GM19238 (cell line): Measurements from ENCODE around the gene CAPZA1.
"Not testable (repeated sequence)": the region's sequence is repeated elsewhere in the genome, so short reads cannot be mapped to it uniquely, and the experiment has no call there.

Experiments
- DNase-seq: peaks from one replicate; pipeline ENCODE4 v3.0.0; 2011; ENCODE audit warnings: low spot score; ENCODE audit not compliant: insufficient read length

CAPZA1 gene

DNA sequence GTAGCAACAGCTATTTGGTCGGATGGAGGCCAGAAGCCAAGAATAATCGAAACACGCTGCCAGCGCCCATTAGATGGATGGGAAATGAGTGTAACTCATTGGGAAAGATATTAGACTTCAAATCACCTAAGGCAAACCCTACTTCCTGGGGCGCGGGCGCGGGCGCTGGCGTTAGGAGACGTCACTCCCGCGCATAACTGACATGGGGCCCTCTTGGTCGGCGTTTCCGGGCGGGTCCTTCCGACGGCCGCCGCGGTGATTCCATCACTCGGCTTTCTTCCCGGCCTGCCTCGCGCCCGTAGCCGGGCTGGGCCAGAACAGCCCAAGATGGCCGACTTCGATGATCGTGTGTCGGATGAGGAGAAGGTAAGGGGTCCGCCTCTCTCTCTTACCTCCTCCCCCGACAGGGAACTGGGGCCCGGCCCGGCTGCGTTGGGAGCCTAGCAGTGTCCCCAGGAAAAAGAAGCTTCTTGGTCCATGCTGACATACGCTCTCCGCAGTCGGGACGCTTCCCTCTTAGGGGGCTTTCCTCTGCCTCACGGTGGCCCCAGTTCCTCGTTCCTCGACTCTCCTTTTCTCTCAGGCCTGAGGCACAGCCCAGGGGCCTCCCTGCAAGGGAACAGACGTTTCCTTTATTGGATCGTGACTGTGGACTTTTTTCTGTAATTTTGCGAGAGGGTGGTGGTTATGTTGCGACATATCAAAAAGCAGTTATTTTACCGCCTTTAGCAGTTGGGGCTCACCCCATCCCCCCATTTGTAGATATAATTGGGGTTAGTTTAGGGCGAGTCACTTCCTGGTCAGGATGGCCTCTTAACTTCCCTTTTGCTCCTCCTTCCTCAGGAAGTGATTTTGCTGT lies at the start of gene CAPZA1:
Gene CAPZA1, plus strand, starts transcription at position 315 of the 859 bp plus-strand sequence. Its CDS starts 13 bp downstream, at position 328.
- peak; percentile 72 for DNase-seq

DNA sequence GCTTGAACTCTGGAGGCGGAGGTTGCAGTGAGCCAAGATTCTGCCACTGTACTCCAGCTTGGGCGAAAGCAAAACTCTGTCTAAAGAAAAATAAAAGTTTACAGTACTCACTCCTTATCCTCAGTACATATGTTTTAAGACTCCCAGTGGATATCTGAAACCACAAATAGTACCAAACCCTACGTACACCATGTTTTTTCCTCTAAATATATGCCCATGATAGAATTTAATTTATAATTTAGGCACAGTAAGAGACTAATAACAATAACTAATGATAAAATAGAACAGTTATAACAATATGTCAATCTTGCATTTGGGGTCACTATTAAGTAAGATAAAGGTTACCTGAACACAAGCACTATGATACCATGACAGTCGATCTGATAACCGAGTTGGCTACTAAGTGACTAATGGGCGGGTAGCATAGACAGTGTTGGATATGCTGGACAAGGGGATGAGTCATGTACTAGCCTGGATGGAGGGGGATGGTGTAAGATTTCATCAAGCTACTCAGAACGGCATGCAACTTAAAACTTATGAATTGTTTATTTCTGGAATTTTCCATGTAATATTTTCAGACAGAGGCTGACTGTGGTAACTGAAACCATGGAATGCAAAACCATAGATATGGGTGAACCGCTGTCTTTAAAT lies 44.4 kb upstream of the CAPZA1 start:
- no peak for DNase-seq

DNA sequence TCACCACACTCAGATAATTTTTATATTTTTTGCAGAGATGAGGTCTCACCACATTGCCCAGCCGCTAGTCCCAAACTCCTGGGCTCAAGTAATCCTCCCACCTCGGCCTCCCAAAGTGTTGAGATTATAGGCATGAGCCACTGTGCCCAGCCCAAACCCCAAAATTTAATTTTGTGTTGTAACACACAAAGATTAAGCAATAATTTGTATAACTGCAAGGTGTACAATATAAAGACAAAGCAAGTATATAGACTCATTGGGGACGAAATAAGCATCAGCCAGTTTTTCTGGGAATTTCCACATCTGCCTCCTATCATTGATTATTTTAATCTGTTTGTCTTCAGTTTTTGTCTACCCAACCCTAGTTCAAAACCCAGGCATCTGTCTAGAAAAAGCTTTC lies 43.4 kb upstream of the CAPZA1 start:
- DNase-seq: no peak

DNA sequence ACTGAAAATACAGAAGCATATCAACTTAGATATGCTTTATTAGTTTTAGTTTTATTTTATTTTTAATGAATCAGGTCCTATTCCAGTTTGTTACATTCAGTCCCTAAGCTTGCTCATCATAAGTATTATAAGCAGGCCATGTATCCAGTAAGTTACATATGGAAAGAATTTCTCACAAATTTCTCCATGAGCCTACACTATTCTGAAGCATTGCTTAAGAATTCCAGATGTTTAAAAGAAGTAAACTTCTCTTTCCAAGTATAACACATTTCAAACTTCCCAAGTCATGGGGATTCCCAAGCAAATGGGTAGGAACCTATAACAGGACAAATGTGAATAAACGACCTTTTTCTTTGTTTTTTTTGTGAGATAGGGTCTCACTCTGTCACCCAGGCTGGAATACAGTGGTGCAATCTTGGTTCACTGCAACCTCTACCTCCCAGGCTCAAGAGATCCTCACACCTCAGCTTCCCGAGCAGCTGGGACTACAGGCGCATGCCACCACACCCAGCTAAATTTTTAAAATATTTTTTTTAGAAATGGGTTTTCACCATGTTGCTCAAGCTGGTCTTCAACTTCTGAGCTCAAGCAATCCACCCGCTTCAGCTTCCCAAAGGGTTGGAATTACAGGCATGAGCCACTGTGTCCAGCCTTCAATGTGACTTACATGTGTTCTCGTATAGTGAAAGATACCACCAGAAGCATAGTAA lies 39.7 kb upstream of the CAPZA1 start:
- no peak for DNase-seq

- DNase-seq: no peak
These were observed 37.9 kb upstream of the CAPZA1 start for GRCh38 chr1:112581586-112582192.

GRCh38 chr1:112583366-112583765 lies 36.3 kb upstream of the CAPZA1 start:
- no peak for DNase-seq

DNA sequence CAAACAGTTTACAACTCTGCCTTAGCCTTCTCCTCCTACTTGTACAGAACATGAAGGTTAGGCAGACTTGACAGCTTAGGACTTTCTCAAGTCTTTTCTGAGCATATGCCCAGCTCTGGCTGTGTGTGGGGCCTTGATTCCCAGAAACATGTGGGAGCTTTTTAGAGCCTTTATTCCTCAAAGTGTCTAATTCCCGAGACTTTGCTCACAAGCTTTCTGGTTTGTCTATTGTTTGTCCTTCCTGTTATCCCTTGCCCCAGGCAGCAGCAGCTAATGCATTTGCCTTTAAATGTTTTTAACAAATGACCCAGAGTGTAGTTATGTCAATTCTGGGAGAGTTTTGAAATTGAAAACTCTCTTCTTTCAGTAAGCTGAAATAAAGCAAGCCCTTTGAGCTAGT lies 29.9 kb upstream of the CAPZA1 start:
- DNase-seq: no peak

GRCh38 chr1:112594208-112594876 lies 25.3 kb upstream of the CAPZA1 start:
- DNase-seq: no peak

DNA sequence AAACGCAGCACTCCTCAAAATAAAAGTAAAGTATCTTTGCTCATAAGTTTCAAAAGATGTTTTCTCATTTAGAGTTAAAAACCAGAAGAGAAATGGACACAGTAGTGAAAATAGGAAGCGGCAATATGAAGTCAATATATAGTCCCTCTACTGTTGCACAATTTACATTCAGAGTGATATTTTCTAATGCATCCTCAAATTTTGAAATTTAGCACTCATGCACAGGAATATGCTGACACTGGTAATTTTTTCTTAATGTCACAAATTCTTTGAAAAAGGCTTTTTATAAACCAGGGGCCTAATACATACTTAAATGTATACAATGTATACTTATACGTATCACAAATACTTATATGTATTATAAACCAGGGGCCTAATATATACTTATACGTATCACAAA lies 20.2 kb upstream of the CAPZA1 start:
- no peak for DNase-seq

DNA sequence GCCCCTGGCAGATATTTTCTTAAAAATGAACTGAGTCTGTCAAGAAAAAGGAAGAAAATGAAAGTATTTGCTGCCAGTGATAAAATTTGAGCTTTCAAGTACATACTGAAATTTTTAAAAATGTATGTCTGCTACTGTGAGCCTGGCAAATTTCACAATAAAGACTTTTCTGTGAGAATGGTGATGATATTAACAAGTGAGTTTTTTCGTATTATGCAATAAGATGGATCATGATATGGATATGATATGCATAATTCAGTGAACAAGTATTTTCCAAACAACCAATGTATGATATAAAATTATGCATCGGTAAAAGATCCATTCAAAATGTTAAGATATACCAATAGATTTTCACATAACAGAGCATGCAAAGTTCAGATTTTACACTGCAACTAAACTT lies 16.6 kb upstream of the CAPZA1 start:
- DNase-seq: no peak

DNA sequence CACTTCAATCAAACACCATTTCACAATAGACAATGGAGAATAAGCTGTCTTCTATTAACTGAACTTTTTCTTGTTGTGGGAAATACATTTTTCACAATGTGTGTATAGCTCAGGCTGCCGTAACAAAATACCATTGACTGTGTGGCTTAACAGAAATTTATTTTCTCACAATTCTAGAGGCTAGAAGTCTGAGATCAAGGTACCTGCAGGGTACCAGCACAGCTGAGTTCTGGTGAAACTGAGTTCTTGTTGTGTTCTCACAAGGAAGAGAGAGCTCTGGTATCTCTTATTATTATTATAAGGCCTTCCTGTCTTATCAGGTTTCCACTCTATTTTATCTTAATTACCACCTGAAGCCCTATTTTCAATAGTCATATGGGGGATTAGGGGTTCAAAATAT lies 16.1 kb upstream of the CAPZA1 start:
- no peak for DNase-seq

DNA sequence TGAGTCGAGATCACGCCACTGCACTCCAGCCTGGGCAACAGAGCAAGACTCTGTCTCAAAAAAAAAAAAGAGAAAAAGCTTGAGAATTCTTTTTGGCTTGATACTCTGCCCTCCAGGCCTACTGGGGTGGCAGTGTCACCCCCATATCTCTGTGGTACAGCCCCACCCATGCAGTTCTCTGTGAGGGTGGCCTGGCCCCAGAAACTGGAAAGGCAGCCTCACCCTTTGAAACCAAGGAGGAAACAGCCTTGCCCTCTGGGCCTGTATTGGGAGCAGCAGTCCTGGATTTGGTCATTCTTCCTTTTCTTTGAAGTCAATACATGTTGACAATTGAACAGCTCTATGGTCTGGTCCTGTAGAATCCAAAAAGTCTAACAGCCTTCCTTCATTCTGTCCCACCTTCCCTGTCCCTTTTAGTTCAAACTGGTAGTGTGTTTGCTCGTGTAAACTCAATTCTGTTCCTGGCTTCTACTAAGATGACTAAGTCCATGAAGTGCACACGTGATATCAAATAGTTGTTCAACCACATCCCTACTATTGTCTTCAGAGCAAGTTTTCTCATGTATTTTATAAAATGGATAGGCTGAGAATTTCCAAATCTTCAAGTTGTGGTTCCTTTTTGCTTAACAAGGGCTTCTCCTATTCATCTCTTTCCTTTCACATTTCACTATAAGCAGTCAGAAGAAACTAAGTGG lies 13.9 kb upstream of the CAPZA1 start:
- DNase-seq: no peak

DNA sequence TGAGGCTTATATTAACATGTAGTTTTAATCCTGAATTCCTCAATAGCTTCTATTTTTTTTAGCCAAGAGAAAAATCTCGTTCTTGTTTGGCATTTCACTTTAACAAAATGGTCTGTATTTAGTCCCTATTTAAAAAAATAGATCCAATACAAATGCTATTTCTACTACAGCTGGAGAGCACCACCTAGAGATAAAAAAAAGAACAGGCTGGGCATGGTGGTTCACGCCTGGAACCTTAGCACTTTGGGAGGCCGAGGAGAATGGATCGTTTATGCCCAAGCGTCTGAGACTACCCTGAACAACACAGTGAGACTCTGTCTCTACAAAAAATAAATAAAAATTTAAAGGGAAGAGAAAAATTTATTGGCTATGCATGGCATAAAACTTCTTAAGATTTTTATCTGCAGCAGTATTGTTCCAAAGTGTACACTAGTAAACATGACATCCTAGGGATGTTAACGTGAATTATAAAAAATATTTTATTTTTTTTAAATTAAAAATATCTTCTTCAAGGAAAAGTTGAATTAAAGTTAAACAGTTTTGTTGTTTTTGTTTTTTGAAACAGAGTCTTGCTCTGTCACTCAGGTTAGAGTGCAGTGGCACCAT lies 5.1 kb upstream of the CAPZA1 start:
- DNase-seq: no peak

DNA sequence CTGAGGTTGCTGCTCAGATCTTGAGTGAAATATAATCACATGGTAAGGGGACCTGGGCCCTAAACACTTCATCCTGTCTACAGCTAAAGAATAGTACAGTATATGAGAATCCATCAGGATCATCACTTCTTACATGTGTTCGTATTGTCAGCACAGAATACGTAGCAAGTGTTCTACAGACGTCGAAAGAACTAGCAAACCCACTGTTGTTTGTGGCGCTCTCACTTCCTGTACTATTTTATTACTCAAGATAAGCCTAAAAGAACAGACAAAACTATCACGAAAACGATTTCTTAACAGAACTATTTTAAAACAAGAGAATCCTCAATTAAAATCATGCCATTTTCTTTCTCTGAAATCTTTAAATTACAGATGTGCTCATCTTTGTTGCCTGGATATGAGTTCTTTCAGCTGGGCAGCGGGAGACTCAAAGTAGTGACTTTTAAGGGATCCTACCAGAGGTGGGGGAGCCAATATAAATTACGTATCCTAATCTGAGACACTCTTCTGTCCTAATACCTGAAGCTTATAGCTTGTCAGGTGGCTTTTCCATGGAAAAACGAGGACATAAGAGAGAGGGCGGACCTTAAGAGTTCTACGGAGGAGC lies 1.4 kb upstream of the CAPZA1 start:
- DNase-seq: no peak

DNA sequence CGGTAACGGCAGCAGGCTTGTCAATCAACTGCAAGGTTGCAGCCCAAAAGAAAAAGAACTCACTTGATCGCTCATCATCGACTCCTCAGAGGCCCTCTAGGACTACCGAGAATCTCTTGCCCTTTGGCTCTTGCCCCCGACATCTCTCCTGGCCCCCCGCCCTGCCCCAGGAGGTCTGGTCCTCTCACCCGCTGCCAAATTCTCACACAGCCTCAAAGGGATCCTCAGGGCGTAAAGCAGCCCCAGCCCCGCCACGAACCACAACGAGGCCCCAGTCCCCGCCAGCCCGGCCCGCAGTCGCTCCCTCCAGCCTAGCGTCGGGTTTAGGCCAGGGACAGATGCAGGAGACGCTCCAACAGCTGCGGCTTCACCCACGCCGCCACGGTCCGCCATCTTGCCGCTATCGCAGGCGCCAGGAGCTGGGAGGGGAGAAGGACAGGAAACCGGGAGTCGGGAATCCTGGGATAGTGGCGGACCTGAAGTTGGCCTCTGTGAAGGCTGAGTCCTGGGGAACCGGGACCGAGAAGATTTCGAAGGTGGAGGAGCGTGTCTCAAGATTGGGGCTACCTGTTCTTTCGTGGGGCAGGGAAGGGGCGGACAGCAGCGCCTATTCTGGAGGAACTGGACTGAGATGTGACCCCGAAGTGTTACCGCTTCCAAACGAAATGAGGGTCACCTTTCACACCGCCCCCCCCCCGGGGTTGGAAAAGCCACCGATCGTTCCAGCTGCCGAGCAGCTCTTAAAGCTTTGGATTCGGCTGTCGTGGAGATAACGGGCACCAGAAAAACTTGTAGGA lies 713 bp upstream of the CAPZA1 start, which contains the start of gene ST7L:
Gene ST7L, minus strand, starts transcription at position 421 of the 797 bp plus-strand sequence. Its CDS starts 28 bp downstream, at position 393.
- no peak for DNase-seq

- DNase-seq: no peak
These were observed 704 bp downstream of the CAPZA1 start for GRCh38 chr1:112620377-112620695.

DNA sequence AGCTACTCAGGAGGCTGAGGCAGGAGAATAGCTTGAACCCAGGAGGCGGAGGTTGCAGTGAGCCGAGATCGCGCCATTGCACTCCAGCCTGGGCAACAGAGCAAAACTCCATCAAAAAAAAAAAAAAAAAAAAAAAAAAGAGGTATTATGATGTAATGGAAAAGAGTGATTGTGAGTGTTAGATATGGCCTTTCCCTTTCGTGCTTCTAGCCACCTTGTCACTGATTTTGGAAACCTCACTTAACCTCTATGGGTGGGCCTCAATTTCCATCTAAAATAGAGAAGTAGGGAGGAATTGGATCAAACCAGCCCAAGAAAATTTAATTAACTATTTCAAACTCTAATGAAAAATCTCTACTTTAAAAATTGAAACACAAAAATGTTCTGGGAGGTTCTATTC lies 4.9 kb downstream of the CAPZA1 start:
- not testable (repeated sequence) for DNase-seq

- DNase-seq: no peak
These were observed 6.1 kb downstream of the CAPZA1 start for GRCh38 chr1:112625696-112626095.

DNA sequence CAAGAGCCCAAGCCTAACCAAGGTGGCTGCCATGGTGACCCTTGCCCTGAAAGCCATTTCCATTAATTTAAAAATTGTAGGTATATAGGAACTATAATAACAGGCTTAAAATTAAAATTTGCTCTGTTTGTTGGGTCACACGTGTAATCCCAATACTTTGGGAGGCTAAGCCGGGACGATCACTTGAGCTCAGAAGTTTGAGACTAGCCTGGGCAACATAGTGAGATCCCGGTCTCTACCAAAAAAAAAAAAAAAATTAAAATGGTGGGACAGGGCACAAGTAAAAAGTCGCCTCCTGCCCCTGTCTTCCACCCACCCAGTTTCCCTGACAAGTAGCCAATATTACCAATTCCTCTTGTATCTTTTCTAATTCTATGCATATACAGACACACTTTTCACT lies 6.6 kb downstream of the CAPZA1 start:
- no peak for DNase-seq
